ENCODE results near the gene SERPINB1. TPM values are rescaled to one million over a fixed set of nuclear protein-coding genes. Genes with fewer than 3 reads are reported as not detected.
"Not testable (repeated sequence)": the region's sequence is repeated elsewhere in the genome, so short reads cannot be mapped to it uniquely, and the experiment has no call there.

Gene SERPINB1
- total and polyA plus RNA-seq, 2 donors from 2014 or later = 37.4 to 86.4 TPM

- H3K4me1 ChIP-seq (ENCODE audit: control insufficient read depth in 2 of 3, insufficient read depth in 2 of 3, low read depth in 1 of 3, low read length in 3 of 3) = peaks cover 3 to 26% (median 4%) of the 10 kb centered on the region in 3 donors
- no peaks in the 10 kb centered on the region for H3K27me3 ChIP-seq (ENCODE audit: control insufficient read depth, insufficient read depth, low read length)
- no peak overlapping the region for H3K4me3 ChIP-seq (ENCODE audit: low read length in 3 of 3)
- DNase-seq (no peak), FAIRE-seq (no peak)
- H3K27ac ChIP-seq (ENCODE audit: low read depth in 2 of 2, low read length in 2 of 2) = no peak overlapping the region
- no peak for TF ChIP-seq CTCF (IDR thresholded peaks at IDR 0.05; ENCODE audit: borderline replicate concordance, extremely low read depth, insufficient read depth)
- no peaks in the 10 kb centered on the region for H3K9me3 ChIP-seq (ENCODE audit: control insufficient read depth in 2 of 3, insufficient read depth in 1 of 3, low read length in 3 of 3)
- intact Hi-C loops (cut with DNase I) = no loop called here
- no peak overlapping the region for H3K9ac ChIP-seq (ENCODE audit: low read length in 3 of 3)
- no peaks in the 10 kb centered on the region for H3K36me3 ChIP-seq (ENCODE audit: control insufficient read depth in 2 of 3, insufficient read depth in 3 of 3, low read length in 3 of 3)
These were observed 20.1 kb upstream of the SERPINB1 start for GRCh38 chr6:2861822-2862164.

GRCh38 chr6:2861060-2861821 is 19.6 kb upstream of the SERPINB1 start:
- no peaks in the 10 kb centered on the region for H3K9me3 ChIP-seq (ENCODE audit: control insufficient read depth in 2 of 3, insufficient read depth in 1 of 3, low read length in 3 of 3)
- no peaks in the 10 kb centered on the region for H3K36me3 ChIP-seq (ENCODE audit: control insufficient read depth in 2 of 3, insufficient read depth in 3 of 3, low read length in 3 of 3)
- DNase-seq (no peak), FAIRE-seq (no peak)
- TF ChIP-seq CTCF (IDR thresholded peaks at IDR 0.05; ENCODE audit: borderline replicate concordance, extremely low read depth, insufficient read depth) = no peak
- intact Hi-C loops (cut with DNase I) = no loop called here
- H3K27ac ChIP-seq (ENCODE audit: low read depth in 2 of 2, low read length in 2 of 2) = no peak overlapping the region
- H3K27me3 ChIP-seq (ENCODE audit: control insufficient read depth, insufficient read depth, low read length) = no peaks in the 10 kb centered on the region
- no peak overlapping the region for H3K9ac ChIP-seq (ENCODE audit: low read length in 3 of 3)
- H3K4me1 ChIP-seq (ENCODE audit: control insufficient read depth in 2 of 3, insufficient read depth in 2 of 3, low read depth in 1 of 3, low read length in 3 of 3) = peaks cover 3 to 22% (median 4%) of the 10 kb centered on the region in 3 donors
- no peak overlapping the region for H3K4me3 ChIP-seq (ENCODE audit: low read length in 3 of 3)

GRCh38 chr6:2860706-2861059 is 19.0 kb upstream of the SERPINB1 start:
- H3K36me3 ChIP-seq (ENCODE audit: control insufficient read depth in 2 of 3, insufficient read depth in 3 of 3, low read length in 3 of 3); H3K27ac ChIP-seq (ENCODE audit: low read depth in 2 of 2, low read length in 2 of 2); H3K9ac ChIP-seq (ENCODE audit: low read length in 3 of 3); FAIRE-seq; DNase-seq; H3K9me3 ChIP-seq (ENCODE audit: control insufficient read depth in 2 of 3, insufficient read depth in 1 of 3, low read length in 3 of 3); intact Hi-C loops (cut with DNase I); H3K27me3 ChIP-seq (ENCODE audit: control insufficient read depth, insufficient read depth, low read length); H3K4me3 ChIP-seq (ENCODE audit: low read length in 3 of 3): not testable (repeated sequence)
- peaks cover 3 to 19% (median 4%) of the 10 kb centered on the region in 3 donors for H3K4me1 ChIP-seq (ENCODE audit: control insufficient read depth in 2 of 3, insufficient read depth in 2 of 3, low read depth in 1 of 3, low read length in 3 of 3)

GRCh38 chr6:2859798-2860705 is 18.4 kb upstream of the SERPINB1 start:
- H3K27ac ChIP-seq (ENCODE audit: low read depth in 2 of 2, low read length in 2 of 2); intact Hi-C loops (cut with DNase I); FAIRE-seq: not testable (repeated sequence)

More at GRCh38 chr6:2859798-2860705, 18.4 kb upstream of the SERPINB1 start:
- peaks cover 3 to 19% (median 4%) of the 10 kb centered on the region in 3 donors for H3K4me1 ChIP-seq (ENCODE audit: control insufficient read depth in 2 of 3, insufficient read depth in 2 of 3, low read depth in 1 of 3, low read length in 3 of 3)
- not testable (repeated sequence) for H3K36me3 ChIP-seq (ENCODE audit: control insufficient read depth in 2 of 3, insufficient read depth in 3 of 3, low read length in 3 of 3); H3K9ac ChIP-seq (ENCODE audit: low read length in 3 of 3); DNase-seq; H3K4me3 ChIP-seq (ENCODE audit: low read length in 3 of 3); H3K27me3 ChIP-seq (ENCODE audit: control insufficient read depth, insufficient read depth, low read length); H3K9me3 ChIP-seq (ENCODE audit: control insufficient read depth in 2 of 3, insufficient read depth in 1 of 3, low read length in 3 of 3)

Data from kidney (tissue), 14 donors.